ENCODE data around the gene MMAB. TPM values are rescaled to one million over a fixed set of nuclear protein-coding genes. Genes with fewer than 3 reads are reported as not detected.

Gene MMAB
- total and polyA plus RNA-seq, 2 donors (not counting 3 experiments of a cell fraction or from before 2014, with no cell fraction given) = 39.1 to 46.0 TPM

GRCh38 chr12:109524466-109525278 lies 48.6 kb downstream of the MMAB start:
- H3K79me2 ChIP-seq (ENCODE audit: control insufficient read depth, insufficient read depth, low read length) = no peaks in the 10 kb centered on the region
- H3K27ac ChIP-seq (ENCODE audit: insufficient read depth, low read depth, low read length) = no peak overlapping the region
- peaks cover 0 to 34% of the 10 kb centered on the region in 2 experiments for H3K36me3 ChIP-seq (ENCODE audit: control insufficient read depth in 2 of 2, extremely low read depth in 1 of 2, insufficient read depth in 2 of 2, low read length in 2 of 2)
- H3K9me1 ChIP-seq (replicated peaks; ENCODE audit: control insufficient read depth, extremely low read depth, insufficient read depth, low read length) = no peaks in the 10 kb centered on the region
- no peaks in the 10 kb centered on the region for H4K20me1 ChIP-seq (replicated peaks; ENCODE audit: control insufficient read depth, extremely low read depth, insufficient read depth, low read length)
- no peak overlapping the region for H2AFZ ChIP-seq (ENCODE audit: low read depth, low read length)
- H3K4me2 ChIP-seq (ENCODE audit: insufficient read depth, low read length) = no peak overlapping the region
- no peak overlapping the region for H3K4me3 ChIP-seq (replicated peaks in 1 of 3; ENCODE audit: insufficient read depth in 1 of 3, low read depth in 1 of 3, low read length in 3 of 3)
- intact Hi-C loops (cut with micrococcal nuclease) = no loop called here
- no peak overlapping the region for H3K9ac ChIP-seq (replicated peaks; ENCODE audit: extremely low read depth, insufficient read depth, low read length)
- H3K9me3 ChIP-seq (replicated peaks; ENCODE audit: control insufficient read depth, insufficient read depth, low read length) = no peaks in the 10 kb centered on the region
- FAIRE-seq (no peak), DNase-seq (ENCODE audit: low read depth, low spot score) (no peak)
- dilution Hi-C loops (cut with MboI; ENCODE audit: extremely low pct_ligation_motif_present, low sequenced_read_pairs) = no loop called here
- peaks cover 14% of the 10 kb centered on the region for H3K4me1 ChIP-seq (ENCODE audit: control insufficient read depth, extremely low read depth, insufficient read depth, low read length)
- TF ChIP-seq MYC (IDR thresholded peaks at IDR 0.05; ENCODE audit: low read depth, low read length) (no peak), POLR2A (IDR thresholded peaks at IDR 0.05; ENCODE audit: low read depth, low read length) (no peak), CTCF (IDR thresholded peaks at IDR 0.05; ENCODE audit: extremely low read depth in 1 of 2, insufficient read depth in 1 of 2, low read depth in 1 of 2, low read length in 2 of 2) (no peak), JUN (IDR thresholded peaks at IDR 0.05; ENCODE audit: borderline replicate concordance, insufficient read depth, insufficient read length, low read depth) (no peak), GATA2 (IDR thresholded peaks at IDR 0.05; ENCODE audit: insufficient read depth, insufficient read length, low read depth, low read length) (no peak), MAX (IDR thresholded peaks at IDR 0.05; ENCODE audit: insufficient read depth, insufficient read length) (no peak), FOS (IDR thresholded peaks at IDR 0.05; ENCODE audit: borderline replicate concordance, insufficient read depth, low read length) (no peak)
- POLR2A ChIA-PET = no interaction called here
- no TSS peak for BruUV-seq (replicated peaks)
- no peaks in the 10 kb centered on the region for H3K27me3 ChIP-seq (ENCODE audit: control insufficient read depth in 2 of 2, insufficient read depth in 2 of 2, low read length in 2 of 2)
- CTCF ChIA-PET = interaction anchor here (0.5 to 1.8 kb wide), 5 partner anchors 9 to 348 kb away, joined by 3 to 6 read pairs (median 3); no protein-coding TSS in a partner anchor

Data from endothelial cell of umbilical vein (primary cell).